ENCODE results near the gene ATOSB. TPM values are rescaled to one million over a fixed set of nuclear protein-coding genes. Genes with fewer than 3 reads are reported as not detected.
"Not testable (repeated sequence)": the region's sequence is repeated elsewhere in the genome, so short reads cannot be mapped to it uniquely, and the experiment has no call there.

The ATOSB gene
- total RNA-seq, 4 donors from 2014 or later: 16.7 to 27.9 (median 19.4) TPM

GRCh38 chr9:35158501-35159280, 43.0 kb upstream of the ATOSB start:
- WGBS, 2 donors: 81 to 87% methylated on average over 10 of the region's 10 CpGs
- H3K4me3 ChIP-seq (ENCODE audit: low read depth, poor library complexity, severe bottlenecking): no peak overlapping the region
- no peak for TF ChIP-seq POLR2A (IDR thresholded peaks at IDR 0.05)
- TF ChIP-seq, protein P1, sequence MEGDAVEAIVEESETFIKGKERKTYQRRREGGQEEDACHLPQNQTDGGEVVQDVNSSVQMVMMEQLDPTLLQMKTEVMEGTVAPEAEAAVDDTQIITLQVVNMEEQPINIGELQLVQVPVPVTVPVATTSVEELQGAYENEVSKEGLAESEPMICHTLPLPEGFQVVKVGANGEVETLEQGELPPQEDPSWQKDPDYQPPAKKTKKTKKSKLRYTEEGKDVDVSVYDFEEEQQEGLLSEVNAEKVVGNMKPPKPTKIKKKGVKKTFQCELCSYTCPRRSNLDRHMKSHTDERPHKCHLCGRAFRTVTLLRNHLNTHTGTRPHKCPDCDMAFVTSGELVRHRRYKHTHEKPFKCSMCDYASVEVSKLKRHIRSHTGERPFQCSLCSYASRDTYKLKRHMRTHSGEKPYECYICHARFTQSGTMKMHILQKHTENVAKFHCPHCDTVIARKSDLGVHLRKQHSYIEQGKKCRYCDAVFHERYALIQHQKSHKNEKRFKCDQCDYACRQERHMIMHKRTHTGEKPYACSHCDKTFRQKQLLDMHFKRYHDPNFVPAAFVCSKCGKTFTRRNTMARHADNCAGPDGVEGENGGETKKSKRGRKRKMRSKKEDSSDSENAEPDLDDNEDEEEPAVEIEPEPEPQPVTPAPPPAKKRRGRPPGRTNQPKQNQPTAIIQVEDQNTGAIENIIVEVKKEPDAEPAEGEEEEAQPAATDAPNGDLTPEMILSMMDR (IDR thresholded peaks at IDR 0.05): no peak
- intact Hi-C loops (cut with DNase I; ENCODE audit: low total_unique reads): no loop called here
- no peak for DNase-seq (ENCODE audit: low spot score in 2 of 2)

- DNase-seq (ENCODE audit: low spot score in 2 of 2); intact Hi-C loops (cut with DNase I; ENCODE audit: low total_unique reads); H3K4me3 ChIP-seq (ENCODE audit: low read depth, poor library complexity, severe bottlenecking): not testable (repeated sequence)
- WGBS, 2 donors: 45 to 48% methylated on average over 6 of the region's 6 CpGs
These were observed 42.2 kb upstream of the ATOSB start for GRCh38 chr9:35157836-35158235.

DNA sequence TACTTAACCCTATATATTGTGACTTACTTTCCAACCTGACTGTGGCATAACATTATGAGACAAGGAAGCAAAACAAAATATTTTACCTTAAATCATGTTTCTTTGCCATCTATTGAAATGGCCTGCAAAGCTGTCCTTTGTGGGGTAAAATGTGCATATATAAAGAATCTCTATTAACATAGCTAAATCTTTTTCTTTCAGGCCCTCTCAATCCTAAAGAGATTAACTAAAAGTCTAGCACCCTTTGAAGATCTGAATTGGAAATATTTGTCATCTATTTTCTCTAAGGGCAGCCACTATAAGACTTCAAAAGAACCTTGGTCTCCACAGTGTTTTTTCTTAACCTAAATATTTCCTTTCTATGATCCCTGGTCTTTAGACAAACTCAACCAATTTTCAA, 41.1 kb upstream of the ATOSB start:
- H3K4me3 ChIP-seq (ENCODE audit: low read depth, poor library complexity, severe bottlenecking): no peak overlapping the region
- TF ChIP-seq, protein P1 (IDR thresholded peaks at IDR 0.05): no peak
- no peak for TF ChIP-seq POLR2A (IDR thresholded peaks at IDR 0.05)
- intact Hi-C loops (cut with DNase I; ENCODE audit: low total_unique reads): no loop called here
- DNase-seq (ENCODE audit: low spot score in 2 of 2): no peak

DNA sequence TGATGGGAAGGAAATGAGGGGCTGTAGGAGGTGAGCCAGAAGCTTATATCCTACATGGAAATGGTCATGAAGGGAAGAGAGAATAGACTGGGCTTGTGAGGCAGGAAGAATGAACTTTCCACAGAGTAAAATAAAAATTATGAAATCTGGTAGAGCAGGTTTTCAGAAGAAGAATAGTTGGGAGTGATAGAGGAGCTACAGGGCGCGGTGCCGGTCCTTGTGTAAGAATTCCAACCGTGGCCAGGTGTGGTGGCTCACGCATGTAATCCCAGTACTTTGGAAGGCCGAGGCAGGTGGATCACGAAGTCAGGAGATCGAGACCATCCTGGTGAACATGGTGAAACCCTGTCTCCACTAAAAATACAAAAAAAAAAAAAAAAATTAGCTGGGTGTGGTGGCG, 37.3 kb upstream of the ATOSB start:
- H3K4me3 ChIP-seq (ENCODE audit: low read depth, poor library complexity, severe bottlenecking): no peak overlapping the region
- 53 to 72% methylated on average over 9 of the region's 9 CpGs for WGBS, 2 donors
- intact Hi-C loops (cut with DNase I; ENCODE audit: low total_unique reads): no loop called here
- no peak for TF ChIP-seq POLR2A (IDR thresholded peaks at IDR 0.05)
- TF ChIP-seq, protein P1 (IDR thresholded peaks at IDR 0.05): no peak
- no peak for DNase-seq (ENCODE audit: low spot score in 2 of 2)

GRCh38 chr9:35147941-35148563, 32.4 kb upstream of the ATOSB start:
- 69 to 76% methylated on average over 5 of the region's 5 CpGs for WGBS, 2 donors
- not testable (repeated sequence) for DNase-seq (ENCODE audit: low spot score in 2 of 2); H3K4me3 ChIP-seq (ENCODE audit: low read depth, poor library complexity, severe bottlenecking)
- intact Hi-C loops (cut with DNase I; ENCODE audit: low total_unique reads): loop anchor here (10.0 kb wide), 1 partner anchor 727 kb away; the partner anchor contains the start of gene OR13J1

GRCh38 chr9:35142037-35142436, 26.4 kb upstream of the ATOSB start:
- 84 to 92% methylated on average over 5 of the region's 5 CpGs for WGBS, 2 donors
- no peak for DNase-seq (ENCODE audit: low spot score in 2 of 2)
- intact Hi-C loops (cut with DNase I; ENCODE audit: low total_unique reads): loop anchor here (10.0 kb wide), 1 partner anchor 733 kb away; the partner anchor contains the start of gene OR13J1
- TF ChIP-seq POLR2A (IDR thresholded peaks at IDR 0.05): no peak
- TF ChIP-seq, protein P1 (IDR thresholded peaks at IDR 0.05): no peak
- no peak overlapping the region for H3K4me3 ChIP-seq (ENCODE audit: low read depth, poor library complexity, severe bottlenecking)

Data from lower leg skin (tissue), 4 donors.